ENCODE results near the gene GMPS. TPM values are rescaled to one million over a fixed set of nuclear protein-coding genes. Genes with fewer than 3 reads are reported as not detected.

Gene GMPS
- total and polyA plus RNA-seq, 9 of the 15 experiments (the other 6 are each of a cell fraction or from before 2014, with no cell fraction given) = 73.7 to 282 (median 156) TPM

DNA sequence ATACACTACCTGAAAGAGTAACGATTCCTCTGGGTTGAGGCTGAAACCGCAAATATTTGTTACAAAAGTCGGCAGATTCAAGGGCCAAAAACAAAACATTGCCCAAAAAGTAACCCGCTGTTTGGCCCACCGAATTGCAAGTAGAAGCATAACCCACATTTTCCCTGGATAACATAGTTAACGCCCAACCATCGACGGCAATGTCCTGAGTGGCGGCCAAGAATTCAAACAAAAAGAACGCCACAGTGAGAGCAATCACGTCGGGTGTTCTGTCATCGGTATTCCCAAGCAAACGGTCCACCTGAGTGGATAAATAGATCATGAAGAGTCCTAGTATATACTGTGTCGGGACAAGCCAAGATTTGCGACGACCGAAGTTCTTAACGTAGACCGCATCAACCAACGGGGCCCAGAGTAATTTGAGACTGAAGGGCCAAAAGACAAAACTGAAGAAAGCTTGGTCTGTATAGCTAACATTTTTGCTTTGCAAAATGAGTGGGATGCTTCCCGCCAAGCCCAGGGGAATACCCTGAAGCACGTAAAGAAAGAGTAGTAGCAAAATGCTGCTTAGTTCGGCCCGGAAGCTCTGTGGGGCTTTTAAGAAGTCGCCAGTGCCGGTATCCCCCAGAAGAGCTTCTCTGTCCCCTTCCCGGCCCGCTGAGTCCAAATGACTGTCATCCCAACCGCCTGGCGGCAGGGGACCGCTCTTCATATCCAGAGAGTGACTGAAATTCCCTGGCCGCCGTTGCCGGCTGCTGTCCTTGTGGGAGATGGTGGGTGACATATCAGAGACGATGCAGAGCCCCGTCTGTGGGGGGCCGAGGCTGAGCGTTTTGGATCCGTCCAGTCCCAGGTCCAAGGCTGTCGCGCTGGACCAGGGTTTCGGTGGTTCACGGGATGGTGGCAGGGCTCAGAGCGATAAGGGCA lies 17.0 kb upstream of the GMPS start (continued):
- TF ChIP-seq, protein P1, sequence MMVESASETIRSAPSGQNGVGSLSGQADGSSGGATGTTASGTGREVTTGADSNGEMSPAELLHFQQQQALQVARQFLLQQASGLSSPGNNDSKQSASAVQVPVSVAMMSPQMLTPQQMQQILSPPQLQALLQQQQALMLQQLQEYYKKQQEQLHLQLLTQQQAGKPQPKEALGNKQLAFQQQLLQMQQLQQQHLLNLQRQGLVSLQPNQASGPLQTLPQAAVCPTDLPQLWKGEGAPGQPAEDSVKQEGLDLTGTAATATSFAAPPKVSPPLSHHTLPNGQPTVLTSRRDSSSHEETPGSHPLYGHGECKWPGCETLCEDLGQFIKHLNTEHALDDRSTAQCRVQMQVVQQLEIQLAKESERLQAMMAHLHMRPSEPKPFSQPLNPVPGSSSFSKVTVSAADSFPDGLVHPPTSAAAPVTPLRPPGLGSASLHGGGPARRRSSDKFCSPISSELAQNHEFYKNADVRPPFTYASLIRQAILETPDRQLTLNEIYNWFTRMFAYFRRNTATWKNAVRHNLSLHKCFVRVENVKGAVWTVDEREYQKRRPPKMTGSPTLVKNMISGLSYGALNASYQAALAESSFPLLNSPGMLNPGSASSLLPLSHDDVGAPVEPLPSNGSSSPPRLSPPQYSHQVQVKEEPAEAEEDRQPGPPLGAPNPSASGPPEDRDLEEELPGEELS (CRISPR knock-in tag; IDR thresholded peaks at IDR 0.05; ENCODE audit: borderline replicate concordance) = 0 out of 2 replicates have a peak, but pooled peaks have one; percentile 51
- TF ChIP-seq ZC3H4 (CRISPR knock-in tag; IDR thresholded peaks at IDR 0.05; ENCODE audit: borderline replicate concordance) = peak; percentile 48; the same call in 1 of the 2 replicates
- no peak for TF ChIP-seq ZNF586 (CRISPR knock-in tag; conservative IDR thresholded peaks at IDR 0.05)
- 0 out of 2 replicates have a peak, but pooled peaks have one; percentile 13 for TF ChIP-seq TEAD4 (IDR thresholded peaks at IDR 0.05; ENCODE audit: low read length)
- no peak for TF ChIP-seq TEAD4 (CRISPR knock-in tag; IDR thresholded peaks at IDR 0.05; ENCODE audit: borderline replicate concordance)
- no peak for TF ChIP-seq DPF2 (IDR thresholded peaks at IDR 0.05)
- no peak for TF ChIP-seq NFE2L1 (tag; IDR thresholded peaks at IDR 0.05; ENCODE audit: borderline replicate concordance, low read depth)
- TF ChIP-seq, protein P2, sequence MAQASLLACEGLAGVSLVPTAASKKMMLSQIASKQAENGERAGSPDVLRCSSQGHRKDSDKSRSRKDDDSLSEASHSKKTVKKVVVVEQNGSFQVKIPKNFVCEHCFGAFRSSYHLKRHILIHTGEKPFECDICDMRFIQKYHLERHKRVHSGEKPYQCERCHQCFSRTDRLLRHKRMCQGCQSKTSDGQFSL (CRISPR knock-in tag; IDR thresholded peaks at IDR 0.05) = 0 out of 2 replicates have a peak, but pooled peaks have one; percentile 56
- TF ChIP-seq, protein P2 (tag; IDR thresholded peaks at IDR 0.05) = no peak
- TF ChIP-seq, protein P3, sequence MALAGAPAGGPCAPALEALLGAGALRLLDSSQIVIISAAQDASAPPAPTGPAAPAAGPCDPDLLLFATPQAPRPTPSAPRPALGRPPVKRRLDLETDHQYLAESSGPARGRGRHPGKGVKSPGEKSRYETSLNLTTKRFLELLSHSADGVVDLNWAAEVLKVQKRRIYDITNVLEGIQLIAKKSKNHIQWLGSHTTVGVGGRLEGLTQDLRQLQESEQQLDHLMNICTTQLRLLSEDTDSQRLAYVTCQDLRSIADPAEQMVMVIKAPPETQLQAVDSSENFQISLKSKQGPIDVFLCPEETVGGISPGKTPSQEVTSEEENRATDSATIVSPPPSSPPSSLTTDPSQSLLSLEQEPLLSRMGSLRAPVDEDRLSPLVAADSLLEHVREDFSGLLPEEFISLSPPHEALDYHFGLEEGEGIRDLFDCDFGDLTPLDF (CRISPR knock-in tag; IDR thresholded peaks at IDR 0.05) = peak; percentile 61
- no peak for TF ChIP-seq TAF9B (IDR thresholded peaks at IDR 0.05; ENCODE audit: partially characterized antibody)
- no peak for TF ChIP-seq ZNF175 (CRISPR knock-in tag; IDR thresholded peaks at IDR 0.05; ENCODE audit: low read depth)

All from K562 (cell line).